Activated T-cell treated with anti-CD3 and anti-CD28 coated beads, Interleukin-2, amount 50 U/mL, for 24 hours (primary cell): ENCODE measurements around the gene CTSW.

Source experiments
- DNase-seq: peaks from one replicate; pipeline ENCODE4 v3.0.0-alpha.2; 2020
- H3K27ac Mint-ChIP-seq: 2 replicates; pipeline ENCODE4 v1.8.0; 2020; ENCODE audit warnings: mild to moderate bottlenecking, mixed read lengths
- H3K27me3 Mint-ChIP-seq: 2 replicates; pipeline ENCODE4 v1.8.0; 2020; ENCODE audit warnings: mixed read lengths
- H3K36me3 Mint-ChIP-seq: 2 replicates; pipeline ENCODE4 v1.8.0; 2020; ENCODE audit warnings: low read depth, mixed read lengths
- H3K4me1 Mint-ChIP-seq: 2 replicates; pipeline ENCODE4 v1.8.0; 2020; ENCODE audit warnings: low read depth, mixed read lengths
- H3K4me3 Mint-ChIP-seq: 2 replicates; pipeline ENCODE4 v1.8.0; 2020; ENCODE audit warnings: mild to moderate bottlenecking, moderate library complexity, mixed read lengths
- H3K9me3 Mint-ChIP-seq: 2 replicates; pipeline ENCODE4 v1.8.0; 2020; ENCODE audit warnings: mixed read lengths

Gene CTSW

DNA sequence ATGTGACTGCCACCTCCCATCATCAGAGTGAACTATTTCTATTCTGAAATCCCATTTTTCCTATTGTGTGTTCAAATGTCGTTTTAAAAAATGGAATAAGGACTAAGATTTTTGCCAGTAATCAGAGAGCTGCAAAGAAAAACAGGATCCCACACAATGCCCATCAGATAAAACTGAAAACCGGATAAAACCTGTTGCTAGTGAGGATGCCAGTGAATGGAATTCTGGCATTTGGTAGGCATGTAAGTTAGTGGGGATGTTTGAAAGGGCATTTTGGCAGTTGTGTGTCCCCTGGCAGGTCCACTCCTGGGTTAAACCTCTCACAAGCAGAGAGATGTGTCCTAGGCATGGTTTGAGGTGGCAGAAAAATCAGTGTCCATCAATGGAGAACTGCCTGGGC, 45.8 kb downstream of the CTSW start:
- Mint-ChIP-seq H3K36me3 (peaks cover 28% of the 10 kb centered on the region), H3K9me3 (no peaks in the 10 kb centered on the region), H3K27me3 (no peaks in the 10 kb centered on the region), H3K4me3 (no peak overlapping the region), H3K4me1 (peaks cover 38% of the 10 kb centered on the region), H3K27ac (peak overlapping the region; percentile 70)
- no peak for DNase-seq

- peaks cover 9% of the 10 kb centered on the region for H3K36me3 Mint-ChIP-seq
- peaks cover 42% of the 10 kb centered on the region for H3K4me1 Mint-ChIP-seq
- H3K4me3 Mint-ChIP-seq, result peak overlapping the region; percentile 72
- peak; percentile 74 for DNase-seq
- H3K9me3 Mint-ChIP-seq, result no peaks in the 10 kb centered on the region
- H3K27ac Mint-ChIP-seq, result peak overlapping the region; percentile 94
- no peaks in the 10 kb centered on the region for H3K27me3 Mint-ChIP-seq
These were observed 48.3 kb downstream of the CTSW start for GRCh38 chr11:65927904-65928397.

DNA sequence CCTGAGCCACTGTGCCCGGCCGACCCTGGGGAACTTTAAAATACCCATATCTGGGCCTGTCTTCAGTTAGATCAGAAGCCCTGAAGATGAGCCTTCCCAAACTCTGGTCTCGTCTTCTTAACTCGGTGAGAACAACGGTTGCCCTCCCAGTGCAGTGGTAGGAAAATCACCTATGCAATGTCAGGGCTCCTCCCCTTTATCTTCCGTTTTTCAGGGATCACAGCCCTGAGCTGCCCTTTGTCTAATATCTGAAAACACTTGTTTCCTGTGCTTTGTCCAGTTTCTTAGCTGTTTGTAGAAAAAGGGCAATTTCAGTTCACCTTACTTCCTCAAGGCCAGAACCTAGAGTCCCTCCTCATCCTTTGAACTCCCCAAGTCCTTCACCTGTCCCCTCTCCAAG, 49.0 kb downstream of the CTSW start:
- no peaks in the 10 kb centered on the region for H3K27me3 Mint-ChIP-seq
- H3K27ac Mint-ChIP-seq, result peak overlapping the region; percentile 94
- peak overlapping the region; percentile 72 for H3K4me3 Mint-ChIP-seq
- H3K4me1 Mint-ChIP-seq, result peaks cover 40% of the 10 kb centered on the region
- no peaks in the 10 kb centered on the region for H3K9me3 Mint-ChIP-seq
- H3K36me3 Mint-ChIP-seq, result peaks cover 3% of the 10 kb centered on the region
- no peak for DNase-seq

DNA sequence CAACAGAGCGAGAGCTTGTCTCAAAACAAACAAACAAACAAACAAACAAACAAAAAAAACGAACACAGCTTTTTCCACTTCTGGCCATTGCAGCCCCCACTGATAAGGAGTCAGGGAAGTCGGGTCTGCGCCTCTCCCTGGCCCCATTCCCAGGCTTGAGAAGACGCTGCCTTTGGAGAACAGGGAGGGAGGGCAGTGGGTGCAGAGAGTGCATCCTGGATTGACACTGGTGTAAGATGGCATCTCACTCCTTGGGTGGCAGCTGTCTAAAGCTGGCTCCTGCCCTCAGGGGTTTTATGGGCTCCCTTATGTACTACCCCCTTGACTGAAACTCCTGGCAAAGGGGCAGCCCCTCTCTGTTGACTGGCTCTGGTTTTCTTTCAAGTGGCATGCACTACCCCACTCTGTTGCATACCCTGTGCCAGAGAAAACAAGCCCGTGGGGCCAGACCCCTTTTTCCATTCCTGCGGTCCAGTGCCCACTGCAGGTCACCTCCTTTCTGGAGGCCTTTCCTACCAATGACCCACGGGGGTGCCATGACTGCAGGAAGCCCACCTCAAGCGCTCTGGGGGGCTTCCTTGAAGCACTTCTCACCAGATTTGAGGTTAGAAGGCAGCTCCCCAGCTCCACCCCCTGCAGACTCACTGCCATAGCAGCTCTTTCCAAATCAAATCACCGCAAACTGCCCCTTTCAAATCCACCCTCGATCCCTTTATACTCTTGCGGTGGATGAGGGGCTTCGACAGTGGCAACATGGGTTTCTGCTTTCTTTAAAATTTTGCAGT, 52.3 kb downstream of the CTSW start:
- Mint-ChIP-seq H3K4me3 (no peak overlapping the region), H3K27ac (peak overlapping the region; percentile 63), H3K4me1 (peaks cover 38% of the 10 kb centered on the region), H3K9me3 (no peaks in the 10 kb centered on the region), H3K36me3 (no peaks in the 10 kb centered on the region), H3K27me3 (no peaks in the 10 kb centered on the region)
- DNase-seq, result no peak

- Mint-ChIP-seq H3K27me3 (no peaks in the 10 kb centered on the region), H3K4me1 (peaks cover 33% of the 10 kb centered on the region), H3K9me3 (no peaks in the 10 kb centered on the region), H3K36me3 (no peaks in the 10 kb centered on the region), H3K27ac (no peak overlapping the region), H3K4me3 (no peak overlapping the region)
- DNase-seq, result no peak
These were observed 52.9 kb downstream of the CTSW start for GRCh38 chr11:65932558-65932919.
